ENCODE results near the gene ZCCHC18. TPM values are rescaled to one million over a fixed set of nuclear protein-coding genes. Genes with fewer than 3 reads are reported as not detected.

The ZCCHC18 gene
- total and polyA plus RNA-seq, 2 of the 4 experiments (the other 2 are of a cell fraction) = 0.36 to 1.5 TPM

GRCh38 chrX:104118765-104119164 lies 6.4 kb downstream of the ZCCHC18 start:
- Histone ChIP-seq H2AK5ac (ENCODE audit: low read depth, low read length) (no peak overlapping the region), H4K5ac (ENCODE audit: low read depth, low read length) (no peak overlapping the region), H3K9ac (ENCODE audit: low read depth, low read length) (no peak overlapping the region), H2BK5ac (ENCODE audit: low read depth, low read length, poor library complexity, severe bottlenecking) (no peak overlapping the region), H3K56ac (ENCODE audit: extremely low read depth, insufficient read depth, low read length) (no peak overlapping the region), H2BK15ac (ENCODE audit: low read depth, low read length) (no peak overlapping the region), H3K4me3 (ENCODE audit: insufficient read depth, low read depth, low read length) (no peak overlapping the region), H4K91ac (ENCODE audit: insufficient read depth, low read depth, low read length) (no peak overlapping the region), H3K27ac (ENCODE audit: insufficient read depth, low read length) (no peak overlapping the region), H3K4ac (ENCODE audit: low read depth, low read length) (no peak overlapping the region), H3K27me3 (ENCODE audit: control insufficient read depth, insufficient read depth, low read length) (peaks cover 5% of the 10 kb centered on the region), H3K9me1 (ENCODE audit: insufficient read depth, low read length) (no peaks in the 10 kb centered on the region), H3K4me2 (ENCODE audit: low read depth, low read length) (no peak overlapping the region), H4K20me1 (ENCODE audit: insufficient read depth, low read length) (no peaks in the 10 kb centered on the region; the same call in 1 of the 2 replicates), H3K79me1 (ENCODE audit: low read depth in 1 of 2, low read length in 2 of 2) (no peaks in the 10 kb centered on the region), H2AK9ac (replicated peaks; ENCODE audit: low read depth, low read length, poor library complexity) (no peak overlapping the region), H3K18ac (ENCODE audit: low read depth, low read length) (no peak overlapping the region), H2BK120ac (ENCODE audit: low read depth, low read length) (no peak overlapping the region), H2AFZ (replicated peaks; ENCODE audit: low read length, poor library complexity) (no peak overlapping the region), H3K9me3 (ENCODE audit: control insufficient read depth, insufficient read depth, low read length) (no peaks in the 10 kb centered on the region), H3K14ac (replicated peaks; ENCODE audit: low read depth, low read length) (no peak overlapping the region), H3K4me1 (ENCODE audit: control insufficient read depth, insufficient read depth, low read length) (no peaks in the 10 kb centered on the region), H3K23ac (ENCODE audit: low read depth, low read length) (no peak overlapping the region), H2BK20ac (ENCODE audit: low read depth, low read length) (no peak overlapping the region), H3K36me3 (ENCODE audit: control insufficient read depth, insufficient read depth, low read length) (no peaks in the 10 kb centered on the region), H4K8ac (ENCODE audit: low read depth in 2 of 2, low read length in 2 of 2) (no peak overlapping the region)
- no CpG with 5 or more reads among the region's 1 CpG for WGBS, 2 experiments (ENCODE audit: extremely low coverage in 2 of 2, insufficient read length in 1 of 2)
- in situ Hi-C loops (cut with MboI; ENCODE audit: low sequenced_read_pairs) (loop anchor here (25.0 kb wide), 1 partner anchor 281 kb away; the partner anchor contains the start of gene RAB9B), intact Hi-C loops (cut with micrococcal nuclease) (no loop called here), dilution Hi-C loops (cut with HindIII; ENCODE audit: low sequenced_read_pairs, unreplicated experiment) (no loop called here)
- BruUV-seq (replicated peaks) = no TSS peak
- DNase-seq = no peak
- ChIA-PET CTCF (no interaction called here), POLR2A (ENCODE audit: unreplicated experiment) (no interaction called here)
- TF ChIP-seq MXI1 (IDR thresholded peaks at IDR 0.05; ENCODE audit: borderline replicate concordance, low read depth, low read length) (no peak), CTCF (conservative IDR thresholded peaks at IDR 0.05; ENCODE audit: low read depth, low read length) (no peak), MAFK (IDR thresholded peaks at IDR 0.05; ENCODE audit: low read depth, low read length) (no peak), CEBPB (IDR thresholded peaks at IDR 0.05; ENCODE audit: low read depth, low read length) (no peak), NFE2L2 (IDR thresholded peaks at IDR 0.05; ENCODE audit: low read depth, low read length) (no peak), FOS (IDR thresholded peaks at IDR 0.05; ENCODE audit: low read depth, low read length) (no peak), POLR2A (IDR thresholded peaks at IDR 0.05; ENCODE audit: low read depth, low read length) (no peak), SMC3 (IDR thresholded peaks at IDR 0.05; ENCODE audit: low read depth, low read length) (no peak), USF2 (IDR thresholded peaks at IDR 0.05; ENCODE audit: low read depth, low read length) (no peak), RAD21 (IDR thresholded peaks at IDR 0.05; ENCODE audit: low read length) (no peak)
- no peak for ATAC-seq (ENCODE audit: low read depth)
